Neural cell (in vitro differentiated cells): ENCODE results near the gene LONRF2.

Experiments used
- EP300 ChIP-seq: fragments of 450-650 bp; conservative IDR thresholded peaks from 2 replicates; pipeline ENCODE4 v1.6.1; 2014; ENCODE audit warnings: antibody characterized with exemption, mild to moderate bottlenecking, moderate library complexity; ENCODE audit not compliant: poor library complexity, severe bottlenecking
- EZH2 ChIP-seq: fragments of 200-600, 300-800 bp; shearing (Covaris generic), sonication (generic); IDR thresholded peaks from 2 replicates; pipeline ENCODE4 v1.6.1; 2014; ENCODE audit warnings: antibody characterized with exemption, low read length, borderline replicate concordance, mild to moderate bottlenecking; ENCODE audit not compliant: insufficient read depth, poor library complexity, severe bottlenecking

GRCh38 chr2:100256416-100256815 is 65.9 kb downstream of the LONRF2 start:
- TF ChIP-seq EP300: no peak
- no peak for TF ChIP-seq EZH2
